Effector memory CD4-positive, alpha-beta T cell (primary cell): ENCODE results near the gene ZBTB43.
"Not testable (repeated sequence)": the region's sequence is repeated elsewhere in the genome, so short reads cannot be mapped to it uniquely, and the experiment has no call there.

ENCODE experiments used
- DNase-seq, 3 donors: peaks; one replicate each; pipeline ENCODE4 v3.0.0-alpha.2; 2020
- H3K27ac ChIP-seq: 2 replicates; pipeline ENCODE4 v1.7.0; 2013; ENCODE audit warnings: mild to moderate bottlenecking, low read length, moderate library complexity; ENCODE audit not compliant: insufficient read depth, poor library complexity, severe bottlenecking
- H3K27me3 ChIP-seq: replicated peaks from 2 replicates; pipeline ENCODE4 v1.7.0; 2013; ENCODE audit warnings: mild to moderate bottlenecking, low read length; ENCODE audit not compliant: insufficient read depth, control insufficient read depth, poor library complexity, severe bottlenecking
- H3K36me3 ChIP-seq: 2 replicates; pipeline ENCODE4 v1.7.0; 2013; ENCODE audit warnings: mild to moderate bottlenecking, low read length, moderate library complexity; ENCODE audit not compliant: control insufficient read depth, insufficient read depth
- H3K4me1 ChIP-seq: 2 replicates; pipeline ENCODE4 v1.7.0; 2013; ENCODE audit warnings: low read length, mild to moderate bottlenecking; ENCODE audit not compliant: control insufficient read depth, insufficient read depth, poor library complexity, severe bottlenecking
- H3K4me3 ChIP-seq: 2 replicates; pipeline ENCODE4 v1.7.0; 2013; ENCODE audit warnings: low read length, low read depth, mild to moderate bottlenecking; ENCODE audit not compliant: insufficient read depth, poor library complexity, severe bottlenecking
- H3K9me3 ChIP-seq: 2 replicates; pipeline ENCODE4 v1.7.0; 2013; ENCODE audit warnings: mild to moderate bottlenecking, low read length, moderate library complexity; ENCODE audit not compliant: control insufficient read depth

Gene ZBTB43

GRCh38 chr9:126822873-126823272 is 18.0 kb downstream of the ZBTB43 start:
- H3K36me3 ChIP-seq, result peaks cover 16% of the 10 kb centered on the region
- no peak for DNase-seq
- no peaks in the 10 kb centered on the region for H3K27me3 ChIP-seq
- H3K4me3 ChIP-seq, result no peak overlapping the region
- H3K4me1 ChIP-seq, result no peaks in the 10 kb centered on the region
- H3K9me3 ChIP-seq, result no peaks in the 10 kb centered on the region
- H3K27ac ChIP-seq, result no peak overlapping the region

DNA sequence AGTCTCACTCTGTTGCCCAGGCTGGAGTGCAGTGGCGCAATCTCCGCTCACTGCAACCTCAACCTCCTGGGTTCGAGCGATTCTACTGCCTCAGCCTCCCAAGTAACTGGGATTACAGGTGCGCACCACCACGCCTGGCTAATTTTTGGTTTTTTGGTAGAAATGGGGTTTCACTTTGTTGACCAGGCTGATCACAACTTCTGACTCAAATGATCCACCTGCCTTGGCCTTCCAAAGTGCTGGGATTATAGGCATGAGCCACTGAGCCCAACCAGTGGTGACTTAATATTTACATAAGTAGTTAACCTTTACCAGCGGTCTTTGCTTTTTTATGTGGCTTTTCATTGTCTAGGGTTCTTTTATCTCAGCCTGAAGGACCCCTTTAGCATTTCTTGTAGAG is 19.2 kb downstream of the ZBTB43 start:
- not testable (repeated sequence) for DNase-seq, H3K27me3 ChIP-seq
- peaks cover 12% of the 10 kb centered on the region for H3K36me3 ChIP-seq

GRCh38 chr9:126827227-126827626 is 22.4 kb downstream of the ZBTB43 start:
- DNase-seq, result no peak
- Histone ChIP-seq H3K27ac (no peak overlapping the region), H3K36me3 (peaks cover 14% of the 10 kb centered on the region), H3K4me3 (no peak overlapping the region), H3K27me3 (no peaks in the 10 kb centered on the region), H3K9me3 (no peaks in the 10 kb centered on the region), H3K4me1 (no peaks in the 10 kb centered on the region)

More for the DNA sequence above, 19.2 kb downstream of the ZBTB43 start:
- not testable (repeated sequence) for H3K4me1 ChIP-seq, H3K4me3 ChIP-seq, H3K9me3 ChIP-seq, H3K27ac ChIP-seq

- no peaks in the 10 kb centered on the region for H3K4me1 ChIP-seq
- DNase-seq, result no peak
- H3K36me3 ChIP-seq, result peaks cover 32% of the 10 kb centered on the region
- H3K27ac ChIP-seq, result no peak overlapping the region
- no peaks in the 10 kb centered on the region for H3K27me3 ChIP-seq
- H3K9me3 ChIP-seq, result no peaks in the 10 kb centered on the region
- no peak overlapping the region for H3K4me3 ChIP-seq
Observed at GRCh38 chr9:126829035-126829434, 24.2 kb downstream of the ZBTB43 start.

DNA sequence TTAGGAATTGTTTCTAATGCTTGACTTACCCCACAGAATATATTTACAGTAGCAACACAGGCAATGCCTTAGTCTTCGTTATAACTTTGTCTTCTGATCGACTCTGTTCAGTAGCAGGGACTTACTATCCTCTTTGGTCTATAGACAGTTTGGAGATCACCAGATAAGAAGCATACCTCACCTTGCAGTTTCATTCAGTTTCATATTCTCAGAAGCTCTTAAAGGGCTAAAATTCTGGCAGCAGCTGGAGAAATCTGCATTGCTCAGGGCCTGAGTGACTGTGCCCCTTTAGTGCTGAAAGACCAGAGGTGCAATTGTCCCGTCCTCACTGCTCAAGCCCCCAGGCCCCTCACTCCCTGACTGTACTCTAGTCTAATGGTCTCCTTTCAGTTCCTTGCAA is 26.0 kb downstream of the ZBTB43 start:
- Histone ChIP-seq H3K9me3 (no peaks in the 10 kb centered on the region), H3K4me1 (no peaks in the 10 kb centered on the region), H3K27ac (no peak overlapping the region), H3K27me3 (no peaks in the 10 kb centered on the region), H3K4me3 (no peak overlapping the region), H3K36me3 (peaks cover 34% of the 10 kb centered on the region)
- DNase-seq, result no peak

GRCh38 chr9:126832440-126832839 is 27.6 kb downstream of the ZBTB43 start:
- H3K27me3 ChIP-seq, result no peaks in the 10 kb centered on the region
- DNase-seq, result no peak
- no peaks in the 10 kb centered on the region for H3K9me3 ChIP-seq
- H3K27ac ChIP-seq, result no peak overlapping the region
- H3K4me1 ChIP-seq, result no peaks in the 10 kb centered on the region
- H3K36me3 ChIP-seq, result peaks cover 30% of the 10 kb centered on the region
- H3K4me3 ChIP-seq, result no peak overlapping the region

DNA sequence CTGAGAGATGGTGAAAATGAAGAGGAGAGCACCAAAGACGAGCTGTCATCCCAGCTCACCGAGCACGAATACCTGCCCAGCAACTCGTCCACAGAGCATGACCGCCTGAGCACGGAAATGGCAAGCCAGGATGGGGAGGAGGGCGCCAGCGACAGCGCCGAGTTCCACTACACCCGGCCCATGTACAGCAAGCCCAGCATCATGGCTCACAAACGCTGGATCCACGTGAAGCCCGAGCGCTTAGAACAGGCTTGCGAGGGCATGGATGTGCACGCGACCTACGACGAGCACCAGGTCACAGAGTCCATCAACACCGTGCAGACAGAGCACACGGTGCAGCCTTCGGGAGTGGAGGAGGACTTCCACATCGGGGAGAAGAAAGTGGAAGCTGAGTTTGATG is 28.2 kb downstream of the ZBTB43 start:
- H3K27ac ChIP-seq, result no peak overlapping the region
- no peaks in the 10 kb centered on the region for H3K9me3 ChIP-seq
- H3K4me1 ChIP-seq, result no peaks in the 10 kb centered on the region
- no peak overlapping the region for H3K4me3 ChIP-seq
- DNase-seq, result no peak
- H3K36me3 ChIP-seq, result peaks cover 29% of the 10 kb centered on the region
- H3K27me3 ChIP-seq, result no peaks in the 10 kb centered on the region

DNA sequence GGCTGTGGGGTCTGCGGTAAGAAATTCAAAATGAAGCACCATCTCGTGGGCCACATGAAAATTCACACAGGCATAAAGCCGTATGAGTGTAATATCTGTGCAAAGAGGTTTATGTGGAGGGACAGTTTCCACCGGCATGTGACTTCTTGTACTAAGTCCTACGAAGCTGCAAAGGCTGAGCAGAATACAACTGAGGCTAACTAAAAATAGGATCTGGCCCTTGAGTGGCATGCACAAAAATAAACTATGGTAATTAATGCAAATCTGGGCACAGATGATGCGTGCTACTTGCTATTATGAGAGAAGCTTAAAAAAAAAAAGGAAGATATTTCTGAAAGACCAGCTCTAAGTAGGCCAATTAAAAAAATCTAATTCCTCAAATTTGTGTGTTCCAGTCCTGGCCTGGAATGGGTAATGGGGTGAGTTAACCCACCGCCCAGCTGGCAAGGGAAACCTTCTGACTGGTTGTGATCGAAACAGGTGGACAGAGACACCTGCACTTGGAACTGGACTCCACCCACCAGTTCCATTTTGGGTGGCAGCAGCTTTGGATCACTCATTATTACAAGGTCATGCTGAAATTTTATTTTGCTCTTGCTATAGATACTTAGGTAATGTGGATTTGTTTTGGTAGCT is 29.0 kb downstream of the ZBTB43 start:
- Histone ChIP-seq H3K36me3 (peaks cover 33% of the 10 kb centered on the region), H3K27ac (no peak overlapping the region), H3K9me3 (no peaks in the 10 kb centered on the region), H3K4me1 (no peaks in the 10 kb centered on the region), H3K27me3 (no peaks in the 10 kb centered on the region), H3K4me3 (no peak overlapping the region)
- no peak for DNase-seq

DNA sequence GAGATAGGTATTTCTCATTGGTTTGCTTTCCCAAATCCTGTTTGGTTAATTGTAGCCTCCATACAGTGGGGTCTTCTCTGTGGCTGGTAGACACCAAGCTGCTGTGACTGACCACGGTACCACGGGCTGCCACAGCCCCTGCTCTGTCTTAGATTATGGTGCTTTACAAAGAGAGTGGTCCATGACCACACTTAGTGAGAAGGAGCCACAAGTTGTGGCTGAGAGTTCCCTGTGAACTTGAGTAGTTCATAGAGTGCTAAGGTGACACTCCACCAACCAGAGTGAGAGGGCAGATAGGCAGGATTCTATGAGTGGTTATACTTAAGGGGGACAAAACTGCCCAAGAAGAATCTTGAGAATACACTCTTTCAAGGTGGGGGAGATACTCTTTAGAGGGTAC is 29.8 kb downstream of the ZBTB43 start:
- H3K27me3 ChIP-seq, result no peaks in the 10 kb centered on the region
- no peak overlapping the region for H3K4me3 ChIP-seq
- peaks cover 33% of the 10 kb centered on the region for H3K36me3 ChIP-seq
- H3K4me1 ChIP-seq, result no peaks in the 10 kb centered on the region
- no peak overlapping the region for H3K27ac ChIP-seq
- DNase-seq, result no peak
- no peaks in the 10 kb centered on the region for H3K9me3 ChIP-seq

GRCh38 chr9:126836216-126836615 is 31.4 kb downstream of the ZBTB43 start:
- Histone ChIP-seq H3K4me1 (no peaks in the 10 kb centered on the region), H3K4me3 (no peak overlapping the region), H3K36me3 (peaks cover 33% of the 10 kb centered on the region), H3K27ac (no peak overlapping the region), H3K9me3 (no peaks in the 10 kb centered on the region), H3K27me3 (no peaks in the 10 kb centered on the region)
- no peak for DNase-seq
